ENCODE measurements around the gene SLC29A2. TPM values are rescaled to one million over a fixed set of nuclear protein-coding genes. Genes with fewer than 3 reads are reported as not detected.

The SLC29A2 gene
- total RNA-seq, 1 donor: 0.36 TPM

- DNase-seq (ENCODE audit: low read depth): no peak
These were observed 39.0 kb downstream of the SLC29A2 start for GRCh38 chr11:66332371-66333219.

GRCh38 chr11:66331542-66332370 is 39.8 kb downstream of the SLC29A2 start:
- DNase-seq (ENCODE audit: low read depth): no peak
- no peak overlapping the region for H3K4me3 ChIP-seq (ENCODE audit: low read depth, low read length)
- no peak for TF ChIP-seq CTCF (IDR thresholded peaks at IDR 0.05; ENCODE audit: insufficient read depth, low read length)

More at GRCh38 chr11:66332371-66333219, 39.0 kb downstream of the SLC29A2 start:
- TF ChIP-seq CTCF (IDR thresholded peaks at IDR 0.05; ENCODE audit: insufficient read depth, low read length): no peak
- H3K4me3 ChIP-seq (ENCODE audit: low read depth, low read length): no peak overlapping the region

GRCh38 chr11:66330931-66331330 is 40.6 kb downstream of the SLC29A2 start:
- no peak overlapping the region for H3K4me3 ChIP-seq (ENCODE audit: low read depth, low read length)
- no peak for TF ChIP-seq CTCF (IDR thresholded peaks at IDR 0.05; ENCODE audit: insufficient read depth, low read length)
- no peak for DNase-seq (ENCODE audit: low read depth)

- H3K4me3 ChIP-seq (ENCODE audit: low read depth, low read length): no peak overlapping the region
- no peak for DNase-seq (ENCODE audit: low read depth)
- no peak for TF ChIP-seq CTCF (IDR thresholded peaks at IDR 0.05; ENCODE audit: insufficient read depth, low read length)
These were observed 42.3 kb downstream of the SLC29A2 start for GRCh38 chr11:66329165-66329673.

DNA sequence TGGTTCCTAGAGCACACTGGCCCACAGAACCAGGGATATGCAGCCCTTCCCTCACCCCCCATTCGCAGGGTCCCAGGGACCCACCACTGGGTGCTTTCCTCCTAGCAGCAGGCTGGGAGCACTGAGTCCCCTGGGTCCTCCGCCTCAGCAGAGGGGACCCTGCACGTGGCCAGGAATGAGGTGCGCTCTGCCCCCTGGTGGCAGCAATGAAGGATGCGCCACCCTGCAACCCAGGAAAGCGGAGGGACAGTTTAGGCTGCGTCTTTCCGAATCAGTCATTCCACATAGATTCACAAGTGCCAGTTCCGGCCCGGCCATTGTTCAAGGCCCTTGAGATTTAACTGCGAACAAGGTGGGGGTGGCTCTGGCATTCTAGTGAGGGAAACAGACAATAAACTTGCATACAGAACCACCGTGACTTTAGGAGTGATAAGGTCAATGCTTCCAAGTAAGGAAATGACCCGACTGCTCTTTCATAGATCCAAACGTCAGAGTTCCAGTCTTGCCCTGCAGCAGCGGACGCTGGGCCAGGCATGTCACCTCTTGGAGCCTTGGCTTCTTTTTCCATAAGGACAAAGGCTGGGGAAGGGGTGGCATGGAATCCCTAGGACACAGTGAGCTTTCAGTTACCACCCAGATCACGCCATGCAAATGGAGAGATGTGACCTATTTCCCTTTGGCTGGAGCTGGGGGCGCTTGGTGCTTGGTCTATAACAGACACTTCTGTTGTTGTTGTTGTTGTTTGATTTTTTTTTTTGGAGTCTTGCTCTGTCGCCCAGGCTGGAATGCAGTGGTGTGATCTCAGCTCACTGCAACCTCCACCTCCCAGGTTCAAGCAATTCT is 43.0 kb downstream of the SLC29A2 start:
- no peak overlapping the region for H3K4me3 ChIP-seq (ENCODE audit: low read depth, low read length)
- DNase-seq (ENCODE audit: low read depth): peak; percentile 77
- peak; percentile 94 for TF ChIP-seq CTCF (IDR thresholded peaks at IDR 0.05; ENCODE audit: insufficient read depth, low read length)

DNA sequence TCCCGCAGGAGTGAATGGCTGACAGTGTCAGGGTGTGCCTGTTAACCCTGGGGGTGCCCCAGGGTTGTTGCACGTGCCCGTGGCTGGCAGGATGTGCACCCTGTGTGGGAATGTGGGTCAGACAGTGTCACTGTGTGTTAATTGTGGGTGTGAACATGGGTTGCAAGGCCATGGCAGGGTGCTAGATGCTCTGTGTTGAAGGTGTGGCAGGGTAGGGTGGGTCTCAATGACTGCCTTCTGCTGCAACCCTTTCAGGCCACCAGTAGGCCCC is 43.6 kb downstream of the SLC29A2 start:
- no peak overlapping the region for H3K4me3 ChIP-seq (ENCODE audit: low read depth, low read length)
- DNase-seq (ENCODE audit: low read depth): no peak
- no peak for TF ChIP-seq CTCF (IDR thresholded peaks at IDR 0.05; ENCODE audit: insufficient read depth, low read length)
